IMR-90 (cell line): ENCODE results near the gene MAN1C1.

ENCODE experiments used
- BHLHE40 ChIP-seq: fragments of 150-350 bp; IDR thresholded peaks from 2 replicates; pipeline ENCODE4 v1.6.1; 2016; ENCODE audit warnings: mild to moderate bottlenecking, low read depth, low read length
- CHD1 ChIP-seq: IDR thresholded peaks from 2 replicates; pipeline ENCODE4 v1.6.1; 2012; ENCODE audit warnings: low read depth, low read length, improper control_type of control experiment
- CTCF ChIP-seq: conservative IDR thresholded peaks from 2 replicates; pipeline ENCODE4 v1.5.1; 2012; ENCODE audit warnings: mild to moderate bottlenecking, low read depth, low read length, improper control_type of control experiment
- FOS ChIP-seq: fragments of 150-350 bp; IDR thresholded peaks from 2 replicates; pipeline ENCODE4 v1.6.1; 2016; ENCODE audit warnings: low read depth, low read length
- MXI1 ChIP-seq: IDR thresholded peaks from 2 replicates; pipeline ENCODE4 v1.6.1; 2012; ENCODE audit warnings: low read depth, mild to moderate bottlenecking, low read length, moderate library complexity, borderline replicate concordance
- POLR2A ChIP-seq: IDR thresholded peaks from 2 replicates; pipeline ENCODE4 v1.6.1; 2012; ENCODE audit warnings: mild to moderate bottlenecking, low read depth, low read length
- RAD21 ChIP-seq: IDR thresholded peaks from 2 replicates; pipeline ENCODE4 v1.6.1; 2012; ENCODE audit warnings: low read length, improper control_type of control experiment

- TF ChIP-seq CTCF: no peak
- TF ChIP-seq BHLHE40: no peak
- TF ChIP-seq CHD1: no peak
- no peak for TF ChIP-seq MXI1
- TF ChIP-seq FOS: no peak
- no peak for TF ChIP-seq RAD21
- no peak for TF ChIP-seq POLR2A
Observed at GRCh38 chr1:25688390-25689119, 72.0 kb downstream of the MAN1C1 start.
